ENCODE data around the gene PBX1. TPM values are rescaled to one million over a fixed set of nuclear protein-coding genes. Genes with fewer than 3 reads are reported as not detected.

Gene PBX1
- total and polyA plus RNA-seq, 2 donors (not counting 3 experiments of a cell fraction or from before 2014, with no cell fraction given) = 10.7 to 24.1 TPM

DNA sequence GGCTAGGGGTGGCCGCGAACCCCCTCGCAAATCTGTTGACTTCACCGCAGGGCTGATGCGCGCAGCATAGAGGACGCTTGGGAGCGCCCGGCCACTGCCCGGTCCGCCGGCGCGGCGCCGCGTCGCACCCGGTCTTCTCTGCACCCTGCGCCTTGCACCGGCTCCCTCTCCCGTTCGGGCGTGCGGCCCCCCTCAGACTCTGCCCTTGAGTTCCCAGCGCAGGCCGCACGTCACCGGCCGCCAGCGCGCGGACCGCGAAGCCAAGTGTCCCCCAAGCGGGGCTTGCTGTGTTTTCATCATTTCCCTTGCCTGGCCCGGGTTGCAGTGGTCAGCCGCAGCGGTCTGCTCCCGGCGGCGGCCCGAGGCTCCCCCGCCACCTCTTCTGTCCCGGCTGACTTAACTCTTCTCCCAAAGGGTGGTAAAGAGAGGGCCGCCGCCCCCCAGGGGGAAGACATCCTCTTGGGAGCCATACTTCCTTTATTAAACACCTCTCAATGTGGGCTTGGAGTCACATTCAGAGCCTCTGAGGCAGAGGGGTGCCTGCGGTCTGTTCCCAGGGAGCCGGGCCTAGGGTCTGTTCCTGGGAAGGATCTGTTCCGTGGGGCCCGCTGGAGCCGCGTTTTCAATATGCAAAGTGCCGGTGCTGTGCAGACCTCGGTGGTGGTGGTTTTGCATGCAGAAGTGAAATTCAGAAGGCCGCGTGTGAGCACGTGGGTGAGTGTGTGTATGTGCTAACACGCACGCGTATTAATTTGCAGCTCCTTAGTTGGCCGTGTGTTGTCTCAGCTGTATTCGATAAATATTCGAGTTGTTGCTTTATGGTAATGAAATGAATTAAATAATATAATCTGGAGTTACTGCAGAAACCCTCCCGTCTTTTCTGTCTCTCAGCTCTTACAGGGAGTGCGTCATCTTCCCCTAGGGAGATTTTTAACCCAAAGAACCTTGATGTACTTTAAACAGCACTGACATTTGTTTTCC, 17.6 kb downstream of the PBX1 start:
- H3K9me3 ChIP-seq (replicated peaks; ENCODE audit: control insufficient read depth, insufficient read depth, low read length) = no peaks in the 10 kb centered on the region
- no peak overlapping the region for H3K27ac ChIP-seq (ENCODE audit: insufficient read depth, low read depth, low read length)
- dilution Hi-C loops (cut with MboI; ENCODE audit: extremely low pct_ligation_motif_present, low sequenced_read_pairs) (no loop called here), intact Hi-C loops (cut with micrococcal nuclease) (no loop called here)
- no peaks in the 10 kb centered on the region for H3K36me3 ChIP-seq (ENCODE audit: control insufficient read depth in 2 of 2, extremely low read depth in 1 of 2, insufficient read depth in 2 of 2, low read length in 2 of 2)
- no peak overlapping the region for H3K4me3 ChIP-seq (replicated peaks in 1 of 3; ENCODE audit: insufficient read depth in 1 of 3, low read depth in 1 of 3, low read length in 3 of 3)
- FAIRE-seq (no peak), DNase-seq (ENCODE audit: low read depth, low spot score) (no peak)
- H2AFZ ChIP-seq (ENCODE audit: low read depth, low read length) = no peak overlapping the region
- H3K4me1 ChIP-seq (ENCODE audit: control insufficient read depth, extremely low read depth, insufficient read depth, low read length) = no peaks in the 10 kb centered on the region
- no peaks in the 10 kb centered on the region for H4K20me1 ChIP-seq (replicated peaks; ENCODE audit: control insufficient read depth, extremely low read depth, insufficient read depth, low read length)
- no peak for TF ChIP-seq POLR2A (IDR thresholded peaks at IDR 0.05; ENCODE audit: low read depth, low read length)
- TF ChIP-seq FOS (IDR thresholded peaks at IDR 0.05; ENCODE audit: borderline replicate concordance, insufficient read depth, low read length) = no peak
- TF ChIP-seq POLR2AphosphoS5 (IDR thresholded peaks at IDR 0.05; ENCODE audit: insufficient read depth, low read depth, low read length) = no peak
- TF ChIP-seq, protein P1, sequence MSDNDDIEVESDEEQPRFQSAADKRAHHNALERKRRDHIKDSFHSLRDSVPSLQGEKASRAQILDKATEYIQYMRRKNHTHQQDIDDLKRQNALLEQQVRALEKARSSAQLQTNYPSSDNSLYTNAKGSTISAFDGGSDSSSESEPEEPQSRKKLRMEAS (IDR thresholded peaks at IDR 0.05; ENCODE audit: insufficient read depth, insufficient read length) = no peak
- no peak for TF ChIP-seq MYC (IDR thresholded peaks at IDR 0.05; ENCODE audit: low read depth, low read length)
- no peak for TF ChIP-seq EZH2 (IDR thresholded peaks at IDR 0.05; ENCODE audit: borderline replicate concordance, low read depth, low read length, severe bottlenecking)
- POLR2A ChIA-PET = interaction anchor here (1.1 kb wide), 1 partner anchor 18 kb away, joined by 3 read pairs; the partner anchor contains the start of gene PBX1
- no peak overlapping the region for H3K9ac ChIP-seq (replicated peaks; ENCODE audit: extremely low read depth, insufficient read depth, low read length)
- BruUV-seq (replicated peaks) = no TSS peak
- H3K9me1 ChIP-seq (replicated peaks; ENCODE audit: control insufficient read depth, extremely low read depth, insufficient read depth, low read length) = no peaks in the 10 kb centered on the region
- no peaks in the 10 kb centered on the region for H3K79me2 ChIP-seq (ENCODE audit: control insufficient read depth, insufficient read depth, low read length)
- H3K4me2 ChIP-seq (ENCODE audit: insufficient read depth, low read length) = no peak overlapping the region
- CTCF ChIA-PET = no interaction called here
- no peaks in the 10 kb centered on the region for H3K27me3 ChIP-seq (ENCODE audit: control insufficient read depth in 2 of 2, insufficient read depth in 2 of 2, low read length in 2 of 2)

DNA sequence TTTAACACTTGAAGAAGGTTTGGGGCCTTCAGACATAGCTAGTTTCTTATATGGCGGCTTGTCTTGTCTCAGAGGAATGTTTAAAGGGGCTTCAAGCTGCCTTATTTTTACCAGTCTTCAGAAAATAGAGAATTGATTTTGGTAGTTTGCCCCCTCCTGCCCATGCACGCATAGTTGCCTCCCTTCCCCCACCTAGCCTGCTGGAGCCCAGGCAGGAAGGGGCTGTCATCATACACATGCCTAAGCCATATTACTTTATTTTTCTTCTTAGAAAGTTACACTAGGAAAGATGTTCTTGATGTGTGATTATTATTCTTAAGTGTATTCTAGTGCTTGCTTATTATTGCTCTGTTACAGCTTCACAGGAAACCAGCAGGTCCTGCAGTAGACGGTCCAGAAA, 18.3 kb downstream of the PBX1 start:
- TF ChIP-seq GATA2 (IDR thresholded peaks at IDR 0.05; ENCODE audit: insufficient read depth, insufficient read length, low read depth, low read length) = no peak
- TF ChIP-seq POLR2AphosphoS5 (IDR thresholded peaks at IDR 0.05; ENCODE audit: insufficient read depth, low read depth, low read length) = no peak
- no peak for TF ChIP-seq MYC (IDR thresholded peaks at IDR 0.05; ENCODE audit: low read depth, low read length)
- no peak for TF ChIP-seq EZH2 (IDR thresholded peaks at IDR 0.05; ENCODE audit: borderline replicate concordance, low read depth, low read length, severe bottlenecking)
- TF ChIP-seq POLR2A (IDR thresholded peaks at IDR 0.05; ENCODE audit: low read depth, low read length) = no peak
- TF ChIP-seq, protein P1 (IDR thresholded peaks at IDR 0.05; ENCODE audit: insufficient read depth, insufficient read length) = no peak
- dilution Hi-C loops (cut with MboI; ENCODE audit: extremely low pct_ligation_motif_present, low sequenced_read_pairs) = no loop called here
- Histone ChIP-seq H3K4me2 (ENCODE audit: insufficient read depth, low read length) (no peak overlapping the region), H4K20me1 (replicated peaks; ENCODE audit: control insufficient read depth, extremely low read depth, insufficient read depth, low read length) (no peaks in the 10 kb centered on the region), H3K4me1 (ENCODE audit: control insufficient read depth, extremely low read depth, insufficient read depth, low read length) (no peaks in the 10 kb centered on the region), H3K79me2 (ENCODE audit: control insufficient read depth, insufficient read depth, low read length) (no peaks in the 10 kb centered on the region), H3K27me3 (ENCODE audit: control insufficient read depth in 2 of 2, insufficient read depth in 2 of 2, low read length in 2 of 2) (no peaks in the 10 kb centered on the region), H3K9me1 (replicated peaks; ENCODE audit: control insufficient read depth, extremely low read depth, insufficient read depth, low read length) (no peaks in the 10 kb centered on the region), H3K9ac (replicated peaks; ENCODE audit: extremely low read depth, insufficient read depth, low read length) (no peak overlapping the region), H3K27ac (ENCODE audit: insufficient read depth, low read depth, low read length) (no peak overlapping the region), H3K9me3 (replicated peaks; ENCODE audit: control insufficient read depth, insufficient read depth, low read length) (no peaks in the 10 kb centered on the region), H2AFZ (ENCODE audit: low read depth, low read length) (no peak overlapping the region), H3K36me3 (ENCODE audit: control insufficient read depth in 2 of 2, extremely low read depth in 1 of 2, insufficient read depth in 2 of 2, low read length in 2 of 2) (no peaks in the 10 kb centered on the region), H3K4me3 (replicated peaks in 1 of 3; ENCODE audit: insufficient read depth in 1 of 3, low read depth in 1 of 3, low read length in 3 of 3) (no peak overlapping the region)
- no peak for DNase-seq (ENCODE audit: low read depth, low spot score)
- ChIA-PET CTCF (no interaction called here), POLR2A (interaction anchor here (1.1 kb wide), 1 partner anchor 19 kb away, joined by 3 read pairs; the partner anchor contains the start of gene PBX1)
- no TSS peak for BruUV-seq (replicated peaks)
- intact Hi-C loops (cut with micrococcal nuclease) = no loop called here
- FAIRE-seq = no peak
